Endothelial cell of umbilical vein (primary cell): ENCODE data around the gene CACNA1E. TPM values are rescaled to one million over a fixed set of nuclear protein-coding genes. Genes with fewer than 3 reads are reported as not detected.

Experiments used
- BruUV-seq: library from RNA; stranded (reverse); fragments of 400-500 nt; replicated peaks from 2 replicates; lab custom pipeline; 2021; lab: Mats Ljungman, UMichigan
- CTCF ChIA-PET: fragments of 300-600, 350-600 bp; sonication (Branson Sonifier 250); formaldehyde crosslinking; loops from one replicate; lab custom pipeline; 2021; ENCODE audit warnings: antibody characterized with exemption, inconsistent platforms; lab: Charles Lee
- POLR2A ChIA-PET: fragments of 300-600, 350-600 bp; sonication (Branson Sonifier 250); formaldehyde crosslinking; loops from one replicate; lab custom pipeline; 2021; ENCODE audit warnings: antibody characterized with exemption, inconsistent platforms; lab: Charles Lee
- DNase-seq: peaks from one replicate; pipeline ENCODE4 v3.0.0-alpha.2; 2011; ENCODE audit warnings: low read depth, low spot score
- FAIRE-seq: peaks from 2 replicates; lab custom pipeline; 2011; peaks lifted over from hg19 to GRCh38; lab: Jason Lieb, UNC
- H2AFZ ChIP-seq: 2 replicates; pipeline ENCODE4 v1.6.0; 2012; ENCODE audit warnings: low read depth, low read length, control low read depth, inconsistent platforms
- H3K27ac ChIP-seq: 2 replicates; pipeline ENCODE4 v1.5.1; 2011; ENCODE audit warnings: low read depth, mild to moderate bottlenecking, control low read depth, low read length, moderate library complexity; ENCODE audit not compliant: insufficient read depth
- H3K27me3 ChIP-seq, 2 experiments: 2 replicates each; pipeline versions ENCODE4 v1.6.0 to v1.6.1; 2011; ENCODE audit warnings: low read length in 2 of 2, mixed read lengths in 1 of 2; ENCODE audit not compliant: control insufficient read depth in 2 of 2, insufficient read depth in 2 of 2
- H3K36me3 ChIP-seq, 2 experiments: 2 replicates in 1 of 2; 3 replicates in 1 of 2; pipeline ENCODE4 v1.5.1; 2011; ENCODE audit warnings: low read length in 2 of 2, mild to moderate bottlenecking in 1 of 2, moderate library complexity in 1 of 2; ENCODE audit not compliant: control insufficient read depth in 2 of 2, insufficient read depth in 2 of 2; ENCODE audit errors: extremely low read depth in 1 of 2
- H3K4me1 ChIP-seq: 3 replicates; pipeline ENCODE4 v1.5.1; 2011; ENCODE audit warnings: mild to moderate bottlenecking, low read length; ENCODE audit not compliant: control insufficient read depth, insufficient read depth; ENCODE audit errors: extremely low read depth
- H3K4me2 ChIP-seq: 2 replicates; pipeline ENCODE4 v1.6.1; 2011; ENCODE audit warnings: low read length, control low read depth, mixed read lengths; ENCODE audit not compliant: insufficient read depth
- H3K4me3 ChIP-seq, 3 experiments: fragments of 200-600 bp in 1 of 3; sonication (generic), shearing (Covaris generic) in 1 of 3; replicated peaks in 1 of 3; 2 replicates each; pipeline ENCODE4 v1.5.1; 2011 to 2016; ENCODE audit warnings: control low read depth in 3 of 3, low read length in 3 of 3, mild to moderate bottlenecking in 2 of 3, inconsistent platforms in 1 of 3, low read depth in 1 of 3, moderate library complexity in 1 of 3; ENCODE audit not compliant: insufficient read depth in 1 of 3
- H3K79me2 ChIP-seq: 2 replicates; pipeline ENCODE4 v1.6.0; 2012; ENCODE audit warnings: low read length, inconsistent platforms; ENCODE audit not compliant: control insufficient read depth, insufficient read depth
- H3K9ac ChIP-seq: replicated peaks from 2 replicates; pipeline ENCODE3; 2011; ENCODE audit warnings: low read length, control low read depth; ENCODE audit not compliant: insufficient read depth; ENCODE audit errors: extremely low read depth
- H3K9me1 ChIP-seq: replicated peaks from 3 replicates; pipeline ENCODE4 v1.6.0; 2011; ENCODE audit warnings: mild to moderate bottlenecking, low read length; ENCODE audit not compliant: control insufficient read depth, insufficient read depth; ENCODE audit errors: extremely low read depth
- H3K9me3 ChIP-seq: replicated peaks from 2 replicates; pipeline ENCODE4 v1.5.1; 2012; ENCODE audit warnings: low read length, inconsistent platforms; ENCODE audit not compliant: control insufficient read depth, insufficient read depth
- H4K20me1 ChIP-seq: replicated peaks from 2 replicates; pipeline ENCODE3; 2011; ENCODE audit warnings: mild to moderate bottlenecking, low read length; ENCODE audit not compliant: control insufficient read depth, insufficient read depth; ENCODE audit errors: extremely low read depth
- EZH2 ChIP-seq: IDR thresholded peaks from 2 replicates; pipeline ENCODE4 v1.6.1; 2012; ENCODE audit warnings: borderline replicate concordance, low read depth, mild to moderate bottlenecking, moderate library complexity, low read length, inconsistent platforms; ENCODE audit not compliant: severe bottlenecking
- FOS ChIP-seq: IDR thresholded peaks from 2 replicates; pipeline ENCODE4 v1.6.1; 2011; ENCODE audit warnings: mild to moderate bottlenecking, low read length, moderate library complexity, borderline replicate concordance; ENCODE audit not compliant: insufficient read depth
- GATA2 ChIP-seq: IDR thresholded peaks from 2 replicates; pipeline ENCODE4 v1.7.0; 2011; ENCODE audit warnings: low read depth, mild to moderate bottlenecking, moderate library complexity, mixed read lengths, low read length; ENCODE audit not compliant: insufficient read length, insufficient read depth
- JUN ChIP-seq: IDR thresholded peaks from 2 replicates; pipeline ENCODE4 v1.6.1; 2011; ENCODE audit warnings: borderline replicate concordance, low read depth; ENCODE audit not compliant: insufficient read length, insufficient read depth
- MYC ChIP-seq: IDR thresholded peaks from one replicate; pipeline ENCODE4 v1.6.1; 2011; ENCODE audit warnings: mild to moderate bottlenecking, low read depth, low read length
- POLR2A ChIP-seq: IDR thresholded peaks from 2 replicates; pipeline ENCODE4 v1.6.1; 2012; ENCODE audit warnings: low read depth, mild to moderate bottlenecking, control low read depth, low read length
- POLR2AphosphoS5 ChIP-seq: IDR thresholded peaks from 2 replicates; pipeline ENCODE4 v1.6.1; 2012; ENCODE audit warnings: low read depth, mild to moderate bottlenecking, control low read depth, low read length, moderate library complexity; ENCODE audit not compliant: insufficient read depth
- dilution Hi-C: fragments of 300-500 bp; cut with MboI; formaldehyde crosslinking; loops from one replicate; pipeline ENCODE4 v1.15.0; 2019; ENCODE audit warnings: low sequenced_read_pairs; ENCODE audit not compliant: extremely low pct_ligation_motif_present
- intact Hi-C: fragments of 100-400 bp; cut with micrococcal nuclease; formaldehyde crosslinking; loops from one replicate; pipeline ENCODE4 v1.10.0; 2022
- polyA plus RNA-seq, 4 experiments: library from polyadenylated mRNA; depleted of rRNA in 3 of 4; stranded (reverse) in 3 of 4; unstranded in 1 of 4; fragments of >200 nt; gene quantifications; 2 replicates each; pipeline versions ENCODE4 v1.2.1 to v1.2.3, GENCODE V29; 2011 to 2012; ENCODE audit warnings: missing spikeins in 1 of 4
- total RNA-seq: library from RNA; stranded (reverse); gene quantifications from 2 replicates; pipeline ENCODE4 v1.2.3, GENCODE V29; 2021
- TF ChIP-seq, protein P1 (sequence below): IDR thresholded peaks from 2 replicates; pipeline ENCODE4 v1.6.1; 2011; ENCODE audit not compliant: insufficient read depth, insufficient read length
- TF ChIP-seq, protein P2 (sequence below), 2 donors: IDR thresholded peaks; 1 replicate in 1 of 2; 2 replicates in 1 of 2; pipeline ENCODE4 v1.5.1; 2011; ENCODE audit warnings: low read length in 2 of 2, mild to moderate bottlenecking in 2 of 2, moderate library complexity in 2 of 2, control low read depth in 1 of 2, inconsistent platforms in 1 of 2, low read depth in 1 of 2; ENCODE audit not compliant: insufficient read depth in 1 of 2; ENCODE audit errors: extremely low read depth in 1 of 2

CACNA1E gene
- total and polyA plus RNA-seq, 2 donors (not counting 3 experiments of a cell fraction or from before 2014, with no cell fraction given): not detected

DNA sequence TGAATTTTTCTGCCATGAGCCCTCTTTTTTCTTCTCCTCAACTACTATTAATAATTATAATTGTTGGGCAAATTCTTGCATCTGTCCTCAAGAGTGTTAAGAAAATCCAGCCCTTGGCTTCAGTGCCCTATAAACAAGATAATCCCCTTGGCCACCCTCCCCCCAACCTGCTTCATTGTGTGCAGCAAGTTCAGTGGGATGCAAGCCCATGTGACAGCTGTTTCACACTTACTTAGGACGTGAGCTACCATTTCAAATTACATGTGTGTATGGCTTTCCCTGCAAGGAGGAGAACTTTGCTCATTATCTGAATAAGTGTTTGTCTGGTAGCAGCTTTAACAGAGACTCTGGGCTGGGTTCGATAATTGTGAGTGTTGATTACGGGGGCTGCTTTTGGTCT is 276.2 kb downstream of the CACNA1E start:
- H3K9me1 ChIP-seq: no peaks in the 10 kb centered on the region
- no peak overlapping the region for H3K27ac ChIP-seq
- H3K4me2 ChIP-seq: no peak overlapping the region
- H4K20me1 ChIP-seq: no peaks in the 10 kb centered on the region
- FAIRE-seq (no peak), DNase-seq (no peak)
- dilution Hi-C loops: no loop called here
- H3K9ac ChIP-seq: no peak overlapping the region
- H3K27me3 ChIP-seq: no peaks in the 10 kb centered on the region
- H3K36me3 ChIP-seq: no peaks in the 10 kb centered on the region
- intact Hi-C loops: no loop called here
- TF ChIP-seq, protein P1, sequence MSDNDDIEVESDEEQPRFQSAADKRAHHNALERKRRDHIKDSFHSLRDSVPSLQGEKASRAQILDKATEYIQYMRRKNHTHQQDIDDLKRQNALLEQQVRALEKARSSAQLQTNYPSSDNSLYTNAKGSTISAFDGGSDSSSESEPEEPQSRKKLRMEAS: no peak
- no peak for TF ChIP-seq FOS
- TF ChIP-seq EZH2: no peak
- TF ChIP-seq POLR2A: no peak
- TF ChIP-seq GATA2: no peak
- no peak for TF ChIP-seq MYC
- no peak for TF ChIP-seq JUN
- TF ChIP-seq POLR2AphosphoS5: no peak
- TF ChIP-seq, protein P2, sequence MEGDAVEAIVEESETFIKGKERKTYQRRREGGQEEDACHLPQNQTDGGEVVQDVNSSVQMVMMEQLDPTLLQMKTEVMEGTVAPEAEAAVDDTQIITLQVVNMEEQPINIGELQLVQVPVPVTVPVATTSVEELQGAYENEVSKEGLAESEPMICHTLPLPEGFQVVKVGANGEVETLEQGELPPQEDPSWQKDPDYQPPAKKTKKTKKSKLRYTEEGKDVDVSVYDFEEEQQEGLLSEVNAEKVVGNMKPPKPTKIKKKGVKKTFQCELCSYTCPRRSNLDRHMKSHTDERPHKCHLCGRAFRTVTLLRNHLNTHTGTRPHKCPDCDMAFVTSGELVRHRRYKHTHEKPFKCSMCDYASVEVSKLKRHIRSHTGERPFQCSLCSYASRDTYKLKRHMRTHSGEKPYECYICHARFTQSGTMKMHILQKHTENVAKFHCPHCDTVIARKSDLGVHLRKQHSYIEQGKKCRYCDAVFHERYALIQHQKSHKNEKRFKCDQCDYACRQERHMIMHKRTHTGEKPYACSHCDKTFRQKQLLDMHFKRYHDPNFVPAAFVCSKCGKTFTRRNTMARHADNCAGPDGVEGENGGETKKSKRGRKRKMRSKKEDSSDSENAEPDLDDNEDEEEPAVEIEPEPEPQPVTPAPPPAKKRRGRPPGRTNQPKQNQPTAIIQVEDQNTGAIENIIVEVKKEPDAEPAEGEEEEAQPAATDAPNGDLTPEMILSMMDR (IDR thresholded peaks at IDR 0.05; ENCODE audit: extremely low read depth in 1 of 2, insufficient read depth in 1 of 2, low read depth in 1 of 2, low read length in 2 of 2): no peak
- peaks cover 4% of the 10 kb centered on the region for H3K9me3 ChIP-seq
- no peaks in the 10 kb centered on the region for H3K4me1 ChIP-seq
- BruUV-seq: no TSS peak
- no peak overlapping the region for H3K4me3 ChIP-seq
- H2AFZ ChIP-seq: no peak overlapping the region
- ChIA-PET POLR2A (no interaction called here), CTCF (no interaction called here)
- no peaks in the 10 kb centered on the region for H3K79me2 ChIP-seq
